GM19043 (cell line): Measurements from ENCODE around the gene ADCY2.
"Not testable (repeated sequence)": the region's sequence is repeated elsewhere in the genome, so short reads cannot be mapped to it uniquely, and the experiment has no call there.

ENCODE experiments used
- ATAC-seq: cut with Tn5 transposase; IDR thresholded peaks from one replicate; pipeline ENCODE4 v1.9.1; 2021; ENCODE audit warnings: low read depth; ENCODE audit not compliant: unreplicated experiment

The ADCY2 gene

GRCh38 chr5:7394889-7395431, 978 bp upstream of the ADCY2 start:
- ATAC-seq = no peak

- ATAC-seq = no peak
Measured at GRCh38 chr5:7395432-7395946, 449 bp upstream of the ADCY2 start.

- ATAC-seq = no peak
Measured at GRCh38 chr5:7396713-7397454, 946 bp downstream of the ADCY2 start.

GRCh38 chr5:7397937-7398336, 2.0 kb downstream of the ADCY2 start:
- ATAC-seq = no peak

- no peak for ATAC-seq
Measured at GRCh38 chr5:7398596-7399280, 2.8 kb downstream of the ADCY2 start.

- no peak for ATAC-seq
Measured at GRCh38 chr5:7405277-7405676, 9.3 kb downstream of the ADCY2 start.

GRCh38 chr5:7410936-7411511, 15.1 kb downstream of the ADCY2 start:
- ATAC-seq = no peak

GRCh38 chr5:7412409-7412808, 16.5 kb downstream of the ADCY2 start:
- ATAC-seq = no peak

GRCh38 chr5:7415123-7415522, 19.2 kb downstream of the ADCY2 start:
- no peak for ATAC-seq

GRCh38 chr5:7415587-7416535, 19.9 kb downstream of the ADCY2 start:
- ATAC-seq = no peak

GRCh38 chr5:7418276-7418675, 22.3 kb downstream of the ADCY2 start:
- no peak for ATAC-seq

- no peak for ATAC-seq
Measured at GRCh38 chr5:7419367-7419766, 23.4 kb downstream of the ADCY2 start.

GRCh38 chr5:7419846-7420245, 23.9 kb downstream of the ADCY2 start:
- ATAC-seq = no peak

GRCh38 chr5:7420510-7421280, 24.8 kb downstream of the ADCY2 start:
- no peak for ATAC-seq

GRCh38 chr5:7422316-7423106, 26.6 kb downstream of the ADCY2 start:
- ATAC-seq = no peak

- not testable (repeated sequence) for ATAC-seq
Measured at GRCh38 chr5:7423231-7423630, 27.3 kb downstream of the ADCY2 start.

GRCh38 chr5:7425830-7426229, 29.9 kb downstream of the ADCY2 start:
- ATAC-seq = no peak

GRCh38 chr5:7426284-7426683, 30.3 kb downstream of the ADCY2 start:
- no peak for ATAC-seq

GRCh38 chr5:7434914-7435313, 39.0 kb downstream of the ADCY2 start:
- no peak for ATAC-seq
